IPS-NIHi7 (cell line): ENCODE data around the gene ANKRD13C.

Experiments used
- DNase-seq: peaks from one replicate; pipeline ENCODE4 v3.0.0; 2012; ENCODE audit warnings: mixed read lengths; ENCODE audit errors: extremely low spot score

ANKRD13C gene

GRCh38 chr1:70293186-70293843 is 61.2 kb downstream of the ANKRD13C start:
- DNase-seq: no peak

DNA sequence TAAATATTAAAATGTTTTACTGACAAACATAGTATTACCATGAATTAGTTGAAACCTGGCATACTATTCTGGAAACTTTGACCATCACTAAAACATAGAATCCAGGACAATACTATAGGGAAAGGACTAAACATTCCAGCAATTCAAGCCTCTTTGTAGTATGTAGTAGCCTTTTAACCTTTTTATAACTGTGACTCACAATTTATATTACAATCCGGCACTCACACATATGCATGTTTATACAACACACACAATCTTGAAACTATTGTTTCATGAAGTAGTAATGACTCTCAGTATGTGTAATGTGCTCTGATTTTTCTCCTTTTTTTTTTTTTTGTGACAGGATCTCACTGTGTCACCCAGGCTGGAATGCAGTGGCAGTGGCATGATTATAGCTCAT is 64.3 kb downstream of the ANKRD13C start:
- DNase-seq: no peak

DNA sequence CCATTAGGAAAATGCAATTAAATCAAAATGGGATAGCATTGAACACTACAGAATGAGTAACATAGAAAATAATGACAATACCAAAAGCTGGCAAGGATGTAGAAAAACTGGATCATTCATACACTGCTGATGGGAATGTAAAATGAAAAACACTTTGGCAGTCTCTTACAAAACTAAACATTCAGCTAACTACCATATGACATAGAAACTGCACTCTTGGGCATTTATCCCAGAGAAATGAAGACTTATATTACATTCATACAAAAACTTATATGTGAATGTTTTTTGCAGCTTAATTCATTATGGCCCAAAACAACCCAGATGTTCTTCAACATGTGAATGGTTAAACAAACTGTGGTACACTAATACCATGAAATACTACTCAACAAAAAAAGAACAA is 66.4 kb downstream of the ANKRD13C start:
- no peak for DNase-seq

DNA sequence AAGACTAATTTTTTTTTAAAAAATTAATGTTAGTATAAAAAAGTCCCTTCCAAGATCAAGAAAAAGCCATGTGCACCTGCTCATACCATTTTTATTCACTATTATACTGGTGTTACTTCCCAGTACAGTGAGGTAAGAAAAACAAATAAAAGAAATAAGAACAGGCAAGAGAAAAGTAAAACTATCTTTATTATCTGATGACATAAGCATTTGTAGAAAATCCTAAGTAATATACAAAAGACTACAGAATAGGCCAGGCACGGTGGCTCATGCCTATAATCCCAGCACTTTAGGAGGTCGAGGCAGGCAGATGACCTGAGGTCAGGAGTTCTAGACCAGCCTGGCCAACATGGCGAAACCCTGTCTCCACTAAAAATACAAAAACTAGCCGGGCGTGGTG is 68.1 kb downstream of the ANKRD13C start:
- no peak for DNase-seq

DNA sequence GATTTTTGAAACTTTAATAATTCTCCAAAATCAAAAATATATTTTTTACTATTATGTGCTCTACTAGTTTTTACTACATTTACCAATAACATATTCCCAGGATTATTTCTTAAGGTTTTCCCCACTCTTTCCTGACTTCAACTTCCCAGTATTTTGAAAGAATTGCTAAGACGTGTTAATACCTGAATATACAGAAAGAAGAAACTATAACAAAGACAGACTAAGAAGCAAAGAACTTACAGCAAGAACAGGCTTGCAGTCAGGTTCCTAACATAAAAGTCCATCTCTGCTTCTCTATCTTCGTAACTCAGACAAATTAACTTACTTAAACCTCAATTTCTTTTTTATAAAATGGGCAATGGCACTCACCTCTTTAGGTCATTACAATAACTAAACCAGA is 70.2 kb downstream of the ANKRD13C start:
- no peak for DNase-seq

- DNase-seq: no peak
Measured at GRCh38 chr1:70278710-70279109, 75.8 kb downstream of the ANKRD13C start.

- no peak for DNase-seq
Measured at GRCh38 chr1:70277875-70278274, 76.6 kb downstream of the ANKRD13C start.

- no peak for DNase-seq
Measured at GRCh38 chr1:70265946-70266345, 88.6 kb downstream of the ANKRD13C start.

- peak; percentile 8 for DNase-seq
Measured at GRCh38 chr1:70264839-70265238, 89.7 kb downstream of the ANKRD13C start.

DNA sequence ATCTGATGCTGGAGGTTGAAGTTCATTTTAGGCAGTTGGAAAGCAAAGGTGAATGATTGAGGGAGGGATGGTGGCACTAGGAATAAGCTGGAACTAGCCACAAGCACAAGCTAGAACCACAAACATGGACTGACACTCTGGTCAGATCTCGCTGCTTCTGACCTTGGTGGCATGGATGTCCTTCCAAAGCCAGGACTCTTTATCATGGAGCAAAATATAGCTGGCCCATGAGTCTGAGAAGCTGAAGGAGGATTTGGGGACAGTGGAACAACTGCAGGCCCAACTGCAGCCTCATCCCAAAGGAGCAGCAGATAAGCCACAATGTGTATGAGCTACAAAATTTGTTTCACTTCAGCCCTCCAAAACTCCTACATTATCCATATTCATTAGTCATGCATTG is 97.9 kb downstream of the ANKRD13C start:
- no peak for DNase-seq

GRCh38 chr1:70248729-70249128 is 105.8 kb downstream of the ANKRD13C start:
- no peak for DNase-seq

DNA sequence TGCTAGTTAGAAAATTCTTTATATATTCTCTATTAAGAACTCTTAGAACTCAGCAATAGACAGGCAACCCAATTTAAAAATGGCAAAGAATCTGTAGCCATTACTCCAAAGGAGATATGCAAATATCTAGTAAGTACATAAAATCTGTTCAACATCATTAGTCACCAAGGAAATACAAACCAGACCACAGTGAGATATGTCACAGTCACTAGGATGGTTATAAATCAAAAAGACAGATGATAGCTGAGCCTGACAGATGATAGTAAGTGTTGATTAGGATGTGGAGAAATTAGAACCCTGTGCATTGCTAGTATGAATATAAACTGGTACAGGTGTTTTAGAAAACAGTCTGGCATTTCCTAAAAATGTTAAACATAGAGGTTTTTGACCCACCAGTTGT is 106.8 kb downstream of the ANKRD13C start:
- no peak for DNase-seq

DNA sequence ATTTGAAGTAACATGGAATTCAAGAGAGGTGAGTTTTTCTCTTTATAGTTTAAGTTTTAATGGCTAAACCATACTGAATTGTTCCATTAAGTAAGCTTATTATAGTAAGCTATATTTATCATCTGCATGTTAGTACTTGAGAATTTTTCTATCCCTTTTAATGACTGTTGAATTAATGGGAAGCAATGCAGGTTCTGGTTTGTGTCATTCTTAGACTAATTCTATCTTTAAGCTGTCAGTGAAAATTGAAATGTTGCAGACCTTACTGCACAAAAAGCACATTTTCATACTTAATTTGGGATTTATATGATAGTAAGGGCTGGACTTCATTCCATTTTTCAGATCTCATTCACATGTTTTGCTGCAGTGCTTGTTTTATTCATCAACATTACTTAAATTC is 107.4 kb downstream of the ANKRD13C start:
- no peak for DNase-seq

DNA sequence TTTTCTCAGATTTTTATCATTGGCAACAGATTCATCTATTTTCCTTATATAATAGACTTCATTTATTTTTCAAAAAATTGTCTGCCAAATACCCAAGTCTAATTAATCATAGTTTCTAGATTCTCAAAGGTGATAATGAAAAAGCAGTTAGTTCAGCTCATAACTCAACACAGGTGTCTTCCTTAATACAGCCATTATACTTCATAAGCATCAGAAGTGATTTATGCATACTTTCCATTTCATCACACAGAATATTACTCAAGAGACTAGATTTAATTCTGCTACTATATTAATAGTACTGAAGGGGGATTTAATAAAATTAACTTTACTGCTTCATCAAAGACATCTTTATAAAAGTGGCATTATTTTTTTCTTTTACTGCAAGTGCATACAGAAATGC is 114.6 kb downstream of the ANKRD13C start:
- no peak for DNase-seq

DNA sequence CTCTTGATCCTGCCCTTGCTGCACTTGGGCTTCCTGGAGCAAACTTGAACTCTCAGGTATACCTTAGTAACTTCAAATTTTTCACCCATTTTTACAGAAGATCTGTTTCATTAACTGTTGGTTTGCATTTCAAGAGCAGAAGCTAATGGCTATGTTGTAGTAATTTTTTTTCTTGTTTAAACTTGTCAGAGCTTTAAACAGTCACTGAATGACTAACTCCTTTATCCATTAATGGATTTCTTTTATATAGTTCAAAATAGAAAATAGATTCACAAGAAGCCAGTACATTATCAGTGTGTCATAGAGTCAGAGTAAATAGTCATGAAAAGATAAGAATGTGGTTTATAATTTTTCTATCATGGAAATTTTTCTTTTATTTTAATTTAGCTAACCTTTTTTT is 119.8 kb downstream of the ANKRD13C start:
- no peak for DNase-seq

- no peak for DNase-seq
Measured at GRCh38 chr1:70231475-70231874, 123.0 kb downstream of the ANKRD13C start.

- no peak for DNase-seq
Measured at GRCh38 chr1:70228670-70229069, 125.9 kb downstream of the ANKRD13C start.

DNA sequence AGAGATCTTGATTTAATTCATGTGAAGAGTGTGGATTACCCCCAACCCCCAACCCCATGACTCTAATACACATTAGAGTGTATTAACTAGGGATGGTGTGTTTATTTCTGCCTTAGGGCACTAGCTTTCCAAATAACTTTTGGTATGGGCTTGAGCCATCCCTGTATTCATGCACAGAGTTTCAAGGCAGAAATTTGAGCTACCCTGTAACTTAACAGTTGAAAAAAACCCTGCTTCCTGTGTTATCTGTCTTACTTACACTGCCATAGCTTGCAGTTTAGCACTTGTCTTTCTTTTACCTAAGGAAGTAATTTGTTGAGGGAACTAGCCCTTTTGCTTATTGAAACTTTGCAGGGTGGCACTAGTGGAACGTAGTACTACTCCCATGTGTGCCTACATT is 127.1 kb downstream of the ANKRD13C start:
- DNase-seq: no peak

- DNase-seq: no peak
Measured at GRCh38 chr1:70224954-70225353, 129.6 kb downstream of the ANKRD13C start.

DNA sequence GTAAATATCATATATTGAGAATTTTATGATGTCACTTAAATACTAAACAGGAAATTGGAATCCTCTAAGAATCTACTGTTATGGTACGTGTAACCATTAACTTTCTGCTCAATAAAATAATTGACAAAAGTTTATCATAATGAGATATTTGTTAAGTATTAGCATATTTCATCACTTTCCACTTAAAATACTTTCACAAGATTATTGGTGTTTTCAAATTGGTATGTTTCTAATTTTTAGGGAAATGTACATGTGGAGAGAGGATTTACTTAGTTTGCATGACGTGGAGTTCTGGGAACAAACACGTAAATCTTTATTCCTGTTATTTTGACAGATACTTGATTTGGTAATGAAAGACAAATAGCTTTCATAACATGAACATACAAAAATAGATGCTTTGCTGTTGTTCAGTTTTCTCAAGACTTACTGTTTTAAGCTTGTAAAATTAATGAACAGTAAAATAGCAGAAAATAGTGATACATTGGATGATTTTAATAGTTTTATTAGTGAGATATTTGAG is 131.7 kb downstream of the ANKRD13C start:
- DNase-seq: no peak

- peak; percentile 94 for DNase-seq
Measured at GRCh38 chr1:70221238-70222121, 133.0 kb downstream of the ANKRD13C start, which contains the start of gene SRSF11. Gene SRSF11 (plus strand): TSS chr1:70221380. CDS start chr1:70221637, 257 bp downstream.

- no peak for DNase-seq
Measured at GRCh38 chr1:70220517-70221237, 133.8 kb downstream of the ANKRD13C start.
